Measurements from ENCODE around the gene TTLL11.

Gene TTLL11

DNA sequence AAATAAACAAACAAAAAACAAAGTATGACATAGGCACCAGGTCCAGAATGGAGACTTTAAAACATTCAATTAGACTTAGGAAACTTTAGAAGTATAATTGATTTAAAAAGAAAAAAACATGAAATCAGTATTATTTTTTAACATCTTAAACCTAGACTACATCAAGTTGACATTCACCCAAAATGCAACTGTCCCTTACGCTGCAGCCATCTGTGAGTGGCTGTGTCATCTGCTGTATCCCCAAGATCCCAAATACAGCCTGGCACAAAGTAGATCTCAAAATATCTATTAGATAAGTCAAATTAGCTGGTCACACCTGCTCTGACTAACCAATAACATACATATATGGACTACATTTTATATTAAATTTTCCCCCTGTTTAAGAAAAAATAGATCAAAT, 7.8 kb downstream of the TTLL11 start:
- TF ChIP-seq, protein P1, sequence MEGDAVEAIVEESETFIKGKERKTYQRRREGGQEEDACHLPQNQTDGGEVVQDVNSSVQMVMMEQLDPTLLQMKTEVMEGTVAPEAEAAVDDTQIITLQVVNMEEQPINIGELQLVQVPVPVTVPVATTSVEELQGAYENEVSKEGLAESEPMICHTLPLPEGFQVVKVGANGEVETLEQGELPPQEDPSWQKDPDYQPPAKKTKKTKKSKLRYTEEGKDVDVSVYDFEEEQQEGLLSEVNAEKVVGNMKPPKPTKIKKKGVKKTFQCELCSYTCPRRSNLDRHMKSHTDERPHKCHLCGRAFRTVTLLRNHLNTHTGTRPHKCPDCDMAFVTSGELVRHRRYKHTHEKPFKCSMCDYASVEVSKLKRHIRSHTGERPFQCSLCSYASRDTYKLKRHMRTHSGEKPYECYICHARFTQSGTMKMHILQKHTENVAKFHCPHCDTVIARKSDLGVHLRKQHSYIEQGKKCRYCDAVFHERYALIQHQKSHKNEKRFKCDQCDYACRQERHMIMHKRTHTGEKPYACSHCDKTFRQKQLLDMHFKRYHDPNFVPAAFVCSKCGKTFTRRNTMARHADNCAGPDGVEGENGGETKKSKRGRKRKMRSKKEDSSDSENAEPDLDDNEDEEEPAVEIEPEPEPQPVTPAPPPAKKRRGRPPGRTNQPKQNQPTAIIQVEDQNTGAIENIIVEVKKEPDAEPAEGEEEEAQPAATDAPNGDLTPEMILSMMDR (IDR thresholded peaks at IDR 0.05; ENCODE audit: extremely low read depth, insufficient read depth, missing control alignments): no peak
- in situ Hi-C loops (cut with MboI; ENCODE audit: low pct_unique_long_range_greater_than_20kb, low sequenced_read_pairs, unreplicated experiment): no loop called here

DNA sequence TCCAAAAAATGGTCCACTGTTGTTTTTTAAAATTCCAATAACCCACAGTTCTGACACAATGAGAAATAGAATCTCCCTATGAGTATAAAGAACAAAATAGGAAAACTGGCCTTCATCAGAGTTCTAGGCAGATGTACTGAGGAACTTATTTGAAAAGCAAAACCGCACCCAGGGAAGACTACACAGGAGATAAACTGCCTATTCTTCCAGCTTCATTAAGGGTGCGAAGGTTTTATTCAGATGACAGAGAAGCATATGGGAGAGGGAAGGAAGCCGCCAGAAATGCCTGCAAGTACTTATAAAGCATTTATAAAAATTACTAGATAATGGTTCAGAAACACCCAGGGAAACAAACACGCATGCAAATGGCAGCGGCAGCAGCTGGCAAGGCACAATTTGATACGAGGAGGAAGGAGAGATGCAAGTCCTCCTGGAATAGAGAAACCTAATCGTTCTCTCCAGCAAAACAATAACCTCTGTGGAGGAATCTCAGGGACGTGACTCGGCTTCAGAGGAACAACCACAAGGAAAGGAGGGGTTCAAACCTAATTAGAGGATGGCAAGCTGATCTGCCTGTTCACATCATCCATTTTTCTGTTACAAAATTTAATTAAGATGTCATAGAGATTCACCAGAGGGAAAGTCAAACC, 9.0 kb downstream of the TTLL11 start:
- no peak for DNase-seq (ENCODE audit: low spot score)
- in situ Hi-C loops (cut with MboI; ENCODE audit: low pct_unique_long_range_greater_than_20kb, low sequenced_read_pairs, unreplicated experiment): no loop called here
- TF ChIP-seq, protein P1 (IDR thresholded peaks at IDR 0.05; ENCODE audit: extremely low read depth, insufficient read depth, missing control alignments): no peak

More for the DNA sequence above, 7.8 kb downstream of the TTLL11 start:
- no peak for DNase-seq (ENCODE audit: low spot score)

DNA sequence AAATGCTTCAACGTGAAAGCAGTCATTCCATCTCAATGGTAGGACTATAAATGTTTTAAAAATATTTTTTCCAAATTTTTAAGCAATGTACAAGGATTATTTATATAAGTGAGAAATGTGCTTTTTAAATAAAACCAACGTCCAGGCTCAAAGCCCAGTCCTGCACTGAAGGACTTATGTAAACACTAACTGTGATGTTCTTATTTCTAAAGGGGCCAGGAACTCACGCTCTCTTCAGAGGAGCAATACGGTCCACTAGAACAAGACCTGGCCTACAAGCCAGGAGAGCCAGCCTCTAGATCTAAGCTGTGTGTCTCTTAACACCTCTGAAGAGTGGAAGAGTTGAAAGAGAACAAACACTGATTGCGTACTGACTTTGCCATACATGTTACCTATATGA, 12.1 kb downstream of the TTLL11 start:
- in situ Hi-C loops (cut with MboI; ENCODE audit: low pct_unique_long_range_greater_than_20kb, low sequenced_read_pairs, unreplicated experiment): no loop called here
- DNase-seq (ENCODE audit: low spot score): no peak
- TF ChIP-seq, protein P1 (IDR thresholded peaks at IDR 0.05; ENCODE audit: extremely low read depth, insufficient read depth, missing control alignments): no peak

DNA sequence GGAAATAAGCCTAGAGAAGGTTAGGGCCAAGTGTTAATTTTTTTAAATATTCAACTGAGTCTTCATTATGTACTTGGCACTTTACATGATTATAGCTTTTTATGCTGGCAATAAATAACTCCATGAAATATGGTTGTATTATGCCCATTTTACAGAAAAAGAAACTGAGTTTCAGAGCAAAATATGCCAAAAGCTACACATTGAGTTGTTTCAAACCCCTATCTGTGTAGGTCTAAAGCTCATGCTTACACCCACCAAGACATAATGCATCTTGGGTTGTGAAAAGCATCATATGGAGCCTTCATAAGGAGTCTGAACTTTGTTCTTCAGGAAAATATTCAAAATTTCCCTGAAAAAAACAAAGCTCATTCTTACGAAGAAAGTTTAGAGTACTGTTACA, 14.6 kb downstream of the TTLL11 start:
- TF ChIP-seq, protein P1 (IDR thresholded peaks at IDR 0.05; ENCODE audit: extremely low read depth, insufficient read depth, missing control alignments): no peak
- no peak for DNase-seq (ENCODE audit: low spot score)
- in situ Hi-C loops (cut with MboI; ENCODE audit: low pct_unique_long_range_greater_than_20kb, low sequenced_read_pairs, unreplicated experiment): no loop called here

DNA sequence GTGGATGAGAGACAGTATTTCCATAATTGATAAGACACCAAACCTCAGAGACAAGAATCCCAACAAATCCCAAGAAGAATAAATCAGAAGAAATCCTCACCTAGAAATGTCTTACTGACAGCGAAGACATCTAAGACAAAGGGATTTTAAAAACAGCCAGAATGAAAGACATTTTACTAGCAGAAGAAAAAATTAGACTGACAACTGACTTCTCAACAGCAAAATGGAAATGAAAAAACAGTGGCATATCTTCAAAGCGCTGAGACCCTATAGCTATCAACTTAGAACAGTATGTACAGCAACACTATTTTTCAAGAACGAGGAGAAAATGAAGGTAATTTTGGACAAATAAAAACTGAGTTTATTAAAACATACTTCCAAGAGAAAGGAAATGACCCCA, 16.3 kb downstream of the TTLL11 start:
- DNase-seq (ENCODE audit: low spot score): no peak
- TF ChIP-seq, protein P1 (IDR thresholded peaks at IDR 0.05; ENCODE audit: extremely low read depth, insufficient read depth, missing control alignments): no peak
- in situ Hi-C loops (cut with MboI; ENCODE audit: low pct_unique_long_range_greater_than_20kb, low sequenced_read_pairs, unreplicated experiment): no loop called here

DNA sequence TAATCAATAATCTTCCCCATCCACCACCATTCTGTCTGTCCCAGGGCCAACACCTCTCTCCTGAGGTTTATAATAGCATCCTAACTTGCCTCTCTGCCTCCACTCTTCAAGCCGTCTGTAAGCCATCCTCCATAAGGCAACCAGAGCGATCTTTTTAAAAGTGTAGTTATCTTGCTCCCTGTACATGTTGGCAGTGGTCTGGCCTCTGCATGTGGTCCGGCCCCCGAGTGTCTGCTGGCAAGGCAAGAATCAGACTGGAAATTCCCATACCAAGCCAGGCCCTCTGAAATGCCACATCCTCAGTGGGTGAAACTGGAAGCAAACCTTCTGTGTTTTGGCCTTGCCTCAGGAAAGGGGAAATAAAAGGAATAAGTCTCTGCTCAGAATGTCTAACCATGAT, 17.0 kb downstream of the TTLL11 start:
- no peak for DNase-seq (ENCODE audit: low spot score)
- in situ Hi-C loops (cut with MboI; ENCODE audit: low pct_unique_long_range_greater_than_20kb, low sequenced_read_pairs, unreplicated experiment): no loop called here
- TF ChIP-seq, protein P1 (IDR thresholded peaks at IDR 0.05; ENCODE audit: extremely low read depth, insufficient read depth, missing control alignments): no peak

All from GM13977 (cell line).